ENCODE results near the gene TFCP2. TPM values are rescaled to one million over a fixed set of nuclear protein-coding genes. Genes with fewer than 3 reads are reported as not detected.

Gene TFCP2
- polyA plus RNA-seq, 3 donors, result 7.2 to 11.5 (median 11.4) TPM

DNA sequence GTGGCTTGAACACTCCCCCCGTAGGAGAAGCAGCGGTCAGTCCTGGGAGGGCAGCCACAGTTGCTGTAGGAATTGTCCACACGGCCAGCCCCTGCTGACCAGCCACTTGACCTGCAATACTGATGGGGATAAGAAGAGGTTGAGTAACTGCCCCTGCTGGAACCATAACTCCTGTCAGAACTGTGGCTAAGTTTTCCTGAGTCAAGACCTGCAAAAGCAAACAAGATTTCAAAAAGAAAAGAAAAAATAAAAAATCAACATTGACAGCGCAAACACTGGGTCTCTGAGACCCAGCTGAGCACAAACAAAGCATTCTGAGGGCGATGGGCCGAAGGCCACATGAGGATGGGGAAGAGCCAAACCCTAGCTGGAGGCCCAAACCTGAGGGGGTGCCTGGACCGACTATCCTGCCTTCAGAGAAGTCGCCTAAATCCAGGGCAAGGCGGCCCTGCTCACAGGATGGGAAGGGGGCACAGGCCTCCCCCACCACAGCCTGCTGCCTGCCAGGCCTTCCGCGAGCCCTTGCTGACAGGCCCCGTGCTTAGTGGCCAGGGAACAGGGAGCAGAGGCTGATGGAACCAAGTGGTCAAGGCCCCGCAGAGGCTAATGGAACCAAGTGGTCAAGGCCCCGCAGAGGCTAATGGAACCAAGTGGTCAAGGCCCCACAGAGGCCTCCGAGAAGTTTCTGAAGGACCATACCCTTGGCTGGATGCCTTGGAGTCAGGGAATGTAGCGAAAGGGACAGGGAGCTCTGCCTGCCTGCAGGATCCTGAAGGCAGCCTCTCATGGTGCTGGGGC lies 25.8 kb upstream of the TFCP2 start:
- H3K27ac ChIP-seq (ENCODE audit: low read depth, low read length), result no peak overlapping the region
- WGBS, 3 donors, result 80 to 88% (median 83%) methylated on average over 16 of the region's 16 CpGs

GRCh38 chr12:51197736-51198567 lies 25.0 kb upstream of the TFCP2 start:
- no peak overlapping the region for H3K27ac ChIP-seq (ENCODE audit: low read depth, low read length)
- 94% methylated on average over 37 to 38 of the region's 38 CpGs for WGBS, 3 donors

DNA sequence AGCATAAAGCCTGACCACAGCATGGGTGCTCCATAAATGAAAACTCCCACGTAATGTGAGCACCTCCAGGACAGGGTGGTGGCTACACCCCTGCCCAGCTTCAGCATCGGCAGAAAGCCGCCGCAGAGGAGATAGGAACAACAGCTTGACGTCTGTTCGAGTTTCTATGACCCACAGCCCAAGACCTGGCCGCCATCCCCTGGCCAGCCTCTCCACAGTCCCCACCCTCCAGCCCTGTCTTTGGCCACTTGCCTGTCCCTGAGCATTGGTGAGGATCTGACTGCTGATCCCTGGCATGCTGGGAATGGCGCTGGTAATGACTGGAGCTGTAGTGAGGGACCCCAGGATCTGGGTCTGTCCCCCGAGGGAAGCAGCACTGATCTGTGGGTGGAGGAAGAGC lies 23.6 kb upstream of the TFCP2 start:
- WGBS, 3 donors, result 91 to 92% (median 92%) methylated on average over 9 of the region's 9 CpGs
- H3K27ac ChIP-seq (ENCODE audit: low read depth, low read length), result no peak overlapping the region

DNA sequence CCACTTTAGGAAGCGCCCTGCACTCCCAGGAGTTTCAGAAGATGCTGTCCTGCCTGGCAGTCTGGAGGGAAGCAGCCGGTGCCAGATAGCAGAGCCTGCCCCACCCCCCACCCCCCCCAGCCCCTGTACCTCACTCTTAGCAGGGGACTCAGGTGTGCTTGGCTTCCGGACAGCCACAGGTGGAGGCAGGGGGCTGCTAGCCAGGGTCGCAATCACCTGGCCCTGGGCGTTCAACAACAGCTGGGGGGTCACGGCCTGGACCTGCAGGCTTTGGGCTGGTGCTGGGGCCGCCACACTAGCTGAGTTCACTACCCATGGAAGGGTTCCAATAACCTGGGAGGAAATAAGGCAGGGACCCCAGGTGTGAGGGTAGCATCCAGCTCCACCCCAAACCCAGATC lies 22.9 kb upstream of the TFCP2 start:
- 91 to 97% (median 96%) methylated on average over 7 of the region's 7 CpGs for WGBS, 3 donors
- no peak overlapping the region for H3K27ac ChIP-seq (ENCODE audit: low read depth, low read length)

DNA sequence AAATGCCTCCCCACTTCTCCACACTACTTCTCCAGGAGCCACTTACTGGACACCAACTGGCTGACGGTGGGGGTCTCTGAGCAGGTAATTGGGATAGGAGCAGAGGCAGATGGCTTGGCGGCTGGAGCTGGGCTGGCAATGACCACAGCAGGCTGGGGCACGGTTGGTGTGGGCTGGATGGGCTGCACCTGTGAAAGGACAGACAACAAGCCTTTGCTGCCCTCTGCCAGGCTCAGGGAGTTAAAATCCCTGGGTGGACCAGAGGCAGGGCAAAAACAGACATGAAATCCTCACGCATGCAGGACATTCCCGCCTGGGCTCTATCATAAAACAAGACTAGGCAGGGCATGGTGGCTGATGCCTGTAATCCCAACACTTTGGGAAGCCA lies 19.3 kb upstream of the TFCP2 start:
- H3K27ac ChIP-seq (ENCODE audit: low read depth, low read length), result no peak overlapping the region
- WGBS, 3 donors, result 86 to 96% (median 90%) methylated on average over 5 of the region's 5 CpGs

DNA sequence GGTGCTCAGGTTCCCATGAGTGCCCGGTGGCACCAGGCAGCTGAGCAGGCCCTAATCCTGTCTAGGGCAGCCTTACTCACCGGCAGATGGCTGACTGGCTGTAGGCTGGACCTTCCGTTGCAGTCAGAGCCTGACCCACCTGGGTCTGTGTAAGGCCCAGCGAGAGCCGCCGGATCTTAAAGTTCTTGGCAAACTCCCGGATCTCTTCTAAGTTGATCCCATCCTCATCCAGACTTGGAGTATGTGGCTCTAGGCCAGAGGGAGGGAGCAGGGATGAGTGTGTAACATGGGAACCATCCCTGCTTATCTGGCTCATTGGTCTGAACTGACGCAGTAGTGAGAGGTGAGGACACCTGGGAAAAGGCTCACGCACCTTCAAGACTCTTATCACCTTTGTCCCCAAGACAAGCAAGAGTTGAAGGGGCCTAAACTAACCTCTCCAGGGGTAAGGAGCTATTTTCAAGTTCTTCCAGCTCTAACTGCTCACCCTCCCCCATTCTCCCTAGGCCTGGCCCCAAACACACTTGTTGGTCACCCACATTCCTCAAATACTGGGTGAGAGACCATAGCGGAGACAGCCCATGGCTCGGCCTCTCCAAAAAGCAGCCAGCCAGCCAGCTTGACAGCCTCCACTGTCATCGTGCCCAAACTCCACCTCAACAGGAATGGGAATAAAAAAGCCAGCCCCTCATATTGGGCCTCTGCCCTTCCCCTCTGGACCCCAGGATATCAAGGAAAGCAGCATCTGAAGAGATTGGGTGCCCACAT lies 18.8 kb upstream of the TFCP2 start:
- WGBS, 3 donors, result 87 to 95% (median 94%) methylated on average over 12 of the region's 12 CpGs
- no peak overlapping the region for H3K27ac ChIP-seq (ENCODE audit: low read depth, low read length)

DNA sequence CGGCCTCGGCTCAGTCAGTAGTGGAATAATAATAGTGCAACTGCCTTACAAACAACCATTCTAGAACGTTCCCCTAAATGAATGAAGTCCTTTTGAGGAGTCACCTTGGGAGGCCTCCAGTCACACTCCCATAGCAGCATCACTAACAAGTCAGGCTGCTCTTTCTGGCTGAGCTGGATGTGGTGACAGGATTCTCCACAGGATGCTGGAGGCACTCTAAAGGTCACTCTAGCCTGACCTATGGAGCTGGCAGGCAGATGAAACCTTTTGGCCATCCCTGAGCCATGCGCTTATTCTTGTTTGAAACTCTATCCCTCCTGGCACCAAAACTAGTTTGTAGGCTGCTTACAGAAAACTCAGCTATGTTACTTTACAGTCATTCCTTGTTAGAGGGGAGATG lies 17.9 kb upstream of the TFCP2 start:
- no peak overlapping the region for H3K27ac ChIP-seq (ENCODE audit: low read depth, low read length)
- WGBS, 3 donors, result 90 to 92% (median 90%) methylated on average over 4 of the region's 4 CpGs

DNA sequence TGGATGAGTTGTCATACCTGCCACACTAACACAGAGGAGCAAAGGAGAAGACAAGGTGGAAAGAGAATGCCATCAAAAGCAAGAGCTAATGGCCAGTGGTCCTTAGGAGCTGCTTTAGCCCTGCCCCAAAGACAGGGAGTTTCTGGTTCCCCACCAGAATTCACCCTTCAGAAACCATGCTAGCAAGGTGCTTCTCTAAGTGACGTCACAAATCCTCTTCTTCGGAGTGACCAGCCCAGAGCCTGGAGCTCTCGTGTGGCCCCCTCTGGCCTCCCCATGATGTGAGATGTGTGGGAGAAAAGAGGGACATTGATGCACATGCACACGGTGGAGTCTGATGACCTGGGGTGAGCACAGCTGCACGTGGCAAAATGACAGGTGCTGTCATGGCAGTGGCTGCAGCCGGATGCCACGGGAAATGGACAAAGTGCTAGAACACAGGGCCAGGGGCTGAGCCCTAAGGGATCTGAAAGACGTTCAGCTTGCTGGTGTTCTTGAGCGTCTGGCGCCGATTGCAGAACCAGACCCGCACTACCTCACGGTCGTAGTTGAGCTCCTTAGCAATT lies 16.9 kb upstream of the TFCP2 start:
- H3K27ac ChIP-seq (ENCODE audit: low read depth, low read length), result no peak overlapping the region
- WGBS, 3 donors, result 84 to 92% (median 91%) methylated on average over 14 of the region's 14 CpGs

DNA sequence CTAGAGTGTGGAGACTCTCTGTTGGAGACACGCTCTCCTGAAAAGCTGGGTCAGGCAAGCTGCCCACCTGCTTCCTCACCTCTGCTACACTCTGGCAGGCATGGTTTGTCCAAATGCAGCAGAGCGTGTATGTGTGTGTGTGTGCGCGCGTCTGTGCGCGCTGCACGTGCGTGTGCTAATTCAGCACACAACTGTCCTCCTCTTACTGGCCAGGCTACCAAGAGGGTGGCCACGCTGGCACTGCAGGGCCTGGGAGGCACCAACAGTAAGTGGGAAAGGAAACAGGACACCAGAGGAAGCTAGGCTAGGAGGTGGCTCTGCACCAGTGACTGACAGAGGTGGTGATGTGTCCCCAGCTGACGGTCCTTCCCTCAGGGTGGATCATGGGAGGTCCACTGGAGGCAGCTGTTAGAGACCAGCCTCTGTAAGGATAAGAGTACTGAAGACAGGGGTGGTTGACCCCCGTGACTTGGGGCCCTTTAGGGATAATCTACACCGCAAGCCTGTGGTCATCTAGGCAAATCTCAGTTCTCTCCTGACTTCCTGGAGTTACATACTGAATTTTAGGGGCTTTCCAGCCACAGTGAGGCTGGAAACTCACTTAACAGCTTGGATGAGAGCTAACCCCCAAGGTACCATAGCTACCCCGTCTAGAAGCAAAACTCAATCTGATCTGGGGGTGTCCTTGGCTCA lies 15.6 kb upstream of the TFCP2 start:
- WGBS, 3 donors, result 78 to 86% (median 84%) methylated on average over 14 of the region's 14 CpGs
- H3K27ac ChIP-seq (ENCODE audit: low read depth, low read length), result no peak overlapping the region

- 60 to 75% (median 66%) methylated on average over 5 of the region's 5 CpGs for WGBS, 3 donors
- H3K27ac ChIP-seq (ENCODE audit: low read depth, low read length), result no peak overlapping the region
These were observed 14.5 kb upstream of the TFCP2 start for GRCh38 chr12:51187370-51187987.

- WGBS, 3 donors, result 52 to 73% (median 56%) methylated on average over 3 of the region's 3 CpGs
- H3K27ac ChIP-seq (ENCODE audit: low read depth, low read length), result no peak overlapping the region
These were observed 13.6 kb upstream of the TFCP2 start for GRCh38 chr12:51186465-51187085.

DNA sequence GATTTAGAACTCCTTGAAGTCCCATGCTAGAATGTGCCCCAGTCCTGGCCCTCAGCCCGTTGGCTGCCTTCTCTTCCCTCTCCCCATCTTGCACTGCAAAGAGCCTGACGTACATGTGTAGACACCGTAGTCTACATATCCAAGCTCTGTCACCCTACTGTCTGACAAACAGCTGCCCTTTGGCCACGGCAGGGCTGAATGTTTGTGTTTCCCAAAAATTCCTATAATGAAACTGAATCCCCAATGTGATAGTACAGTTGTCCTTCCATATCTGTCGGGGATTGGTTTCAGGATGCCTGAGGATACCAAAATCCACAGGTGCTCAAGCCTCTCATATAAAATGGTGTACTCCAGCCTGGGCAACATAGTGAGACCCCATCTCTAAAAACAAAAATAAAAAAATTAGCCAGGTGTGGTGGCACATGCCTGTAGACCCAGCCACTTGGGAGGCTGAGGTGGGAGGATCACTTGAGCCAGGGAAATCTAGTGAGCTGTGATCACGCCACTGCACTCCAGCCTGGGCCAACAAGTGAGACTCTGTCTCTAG lies 12.3 kb upstream of the TFCP2 start:
- WGBS, 3 donors, result 89 to 93% (median 89%) methylated on average over 6 of the region's 6 CpGs
- no peak overlapping the region for H3K27ac ChIP-seq (ENCODE audit: low read depth, low read length)

GRCh38 chr12:51183816-51184215 lies 10.9 kb upstream of the TFCP2 start:
- H3K27ac ChIP-seq (ENCODE audit: low read depth, low read length), result no peak overlapping the region
- WGBS, 3 donors, result 12 to 63% (median 46%) methylated on average over 3 of the region's 3 CpGs

- no peak overlapping the region for H3K27ac ChIP-seq (ENCODE audit: low read depth, low read length)
- WGBS, 3 donors, result 66 to 81% (median 80%) methylated on average over 3 of the region's 3 CpGs
These were observed 10.4 kb upstream of the TFCP2 start for GRCh38 chr12:51183349-51183748.

DNA sequence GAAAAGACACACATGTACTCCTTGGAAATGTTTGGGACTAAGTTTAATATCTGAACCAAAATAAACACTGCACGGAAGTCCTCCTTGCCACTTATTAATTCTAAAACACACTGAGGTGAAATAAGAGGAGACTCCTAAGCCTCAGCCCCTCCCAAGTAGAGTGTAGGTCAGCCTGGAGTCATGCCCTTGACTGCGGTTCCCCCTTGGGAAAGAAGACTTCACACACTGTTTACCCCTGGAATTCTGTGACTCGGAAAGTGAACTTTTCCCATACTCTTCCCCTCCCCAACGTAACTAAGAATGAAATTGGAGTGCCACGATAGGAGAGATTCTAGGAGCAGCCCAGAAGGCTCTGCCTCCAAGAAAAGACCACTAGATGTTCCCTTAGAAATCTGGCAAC lies 8.6 kb upstream of the TFCP2 start:
- no peak overlapping the region for H3K27ac ChIP-seq (ENCODE audit: low read depth, low read length)
- WGBS, 3 donors, result 64 to 84% (median 75%) methylated on average over 5 of the region's 5 CpGs

GRCh38 chr12:51177897-51178296 lies 5.0 kb upstream of the TFCP2 start:
- no peak overlapping the region for H3K27ac ChIP-seq (ENCODE audit: low read depth, low read length)
- 88 to 95% (median 90%) methylated on average over 2 of the region's 2 CpGs for WGBS, 3 donors

GRCh38 chr12:51174501-51174900 lies 1.6 kb upstream of the TFCP2 start:
- no peak overlapping the region for H3K27ac ChIP-seq (ENCODE audit: low read depth, low read length)
- 67 to 89% (median 88%) methylated on average over 1 of the region's 1 CpG for WGBS, 3 donors

Data from adipose tissue (tissue), 3 donors.